Measurements from ENCODE around the gene C21orf58.
A peak's percentile ranks its signal among the peaks of the same experiment; 100 is the strongest.
"Not testable (repeated sequence)": the region's sequence is repeated elsewhere in the genome, so short reads cannot be mapped to it uniquely, and the experiment has no call there.

The C21orf58 gene
- total RNA-seq, result 2.7 to 13.8 (median 8.7) reads per million in 4 experiments

DNA sequence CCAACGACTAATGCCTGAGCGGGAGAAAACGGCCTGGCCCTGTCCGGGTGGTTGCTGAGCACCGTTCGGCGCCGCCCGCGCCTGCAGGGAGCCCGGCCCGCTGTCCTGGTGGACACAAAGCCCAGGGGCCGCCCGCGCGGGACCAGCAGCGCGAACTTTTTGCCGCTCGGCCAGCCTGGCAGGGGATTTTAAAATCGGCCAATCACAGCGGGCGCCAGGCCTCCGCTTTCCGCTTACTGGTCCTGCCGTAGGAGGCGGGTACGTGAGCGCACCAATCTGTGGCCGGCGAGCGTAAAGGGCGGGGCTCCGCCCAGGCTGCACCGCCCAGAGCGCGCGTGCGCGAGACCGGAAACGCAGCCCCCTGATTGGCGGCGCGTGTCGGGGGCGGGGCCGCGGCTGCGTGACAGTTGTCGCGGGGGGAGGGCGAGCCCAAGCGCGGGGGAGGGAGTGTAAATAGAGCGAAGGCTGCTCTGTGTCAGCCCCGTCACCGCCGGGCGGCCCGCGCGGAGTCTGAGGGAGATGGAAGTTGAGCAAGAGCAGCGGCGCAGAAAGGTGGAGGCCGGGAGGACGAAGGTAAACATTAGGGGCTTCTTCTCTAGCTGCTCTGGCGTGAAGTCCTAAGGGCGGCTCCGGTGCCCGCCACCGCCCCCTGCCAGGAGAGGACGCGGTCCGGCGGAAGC is at the start of gene C21orf58, which contains the start of gene PCNT:
C21orf58 (minus strand) TSS at position 161 of the 680 bp plus-strand sequence. CDS start 1,132 bp downstream, outside the sequence.
PCNT (plus strand) TSS at position 447 of the 680 bp plus-strand sequence; CDS start at position 520, 73 bp downstream.
- DNase-seq, result peak; percentile 96

DNA sequence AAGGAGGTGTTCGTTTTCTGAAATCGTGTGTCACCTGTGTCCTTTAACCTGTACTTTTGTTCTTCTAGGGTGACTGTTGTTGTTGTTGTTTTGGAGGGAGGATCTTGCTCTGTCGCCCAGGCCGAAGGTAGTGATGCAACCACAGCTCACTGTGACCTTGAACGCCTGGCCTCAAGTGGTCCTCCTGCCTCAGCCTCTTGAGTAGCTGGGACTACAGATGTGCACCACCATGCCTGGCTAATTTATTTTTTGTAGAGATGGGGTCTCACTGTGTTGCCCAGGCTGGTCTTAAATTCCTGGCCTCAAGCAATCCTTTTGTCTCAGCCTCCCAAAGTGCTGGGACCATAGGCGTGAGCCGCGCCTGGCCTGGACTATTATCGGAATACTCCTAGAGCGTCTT is 49.3 kb upstream of the C21orf58 start:
- not testable (repeated sequence) for DNase-seq

- no peak for DNase-seq
Measured at GRCh38 chr21:46372014-46372485, 48.4 kb upstream of the C21orf58 start.

DNA sequence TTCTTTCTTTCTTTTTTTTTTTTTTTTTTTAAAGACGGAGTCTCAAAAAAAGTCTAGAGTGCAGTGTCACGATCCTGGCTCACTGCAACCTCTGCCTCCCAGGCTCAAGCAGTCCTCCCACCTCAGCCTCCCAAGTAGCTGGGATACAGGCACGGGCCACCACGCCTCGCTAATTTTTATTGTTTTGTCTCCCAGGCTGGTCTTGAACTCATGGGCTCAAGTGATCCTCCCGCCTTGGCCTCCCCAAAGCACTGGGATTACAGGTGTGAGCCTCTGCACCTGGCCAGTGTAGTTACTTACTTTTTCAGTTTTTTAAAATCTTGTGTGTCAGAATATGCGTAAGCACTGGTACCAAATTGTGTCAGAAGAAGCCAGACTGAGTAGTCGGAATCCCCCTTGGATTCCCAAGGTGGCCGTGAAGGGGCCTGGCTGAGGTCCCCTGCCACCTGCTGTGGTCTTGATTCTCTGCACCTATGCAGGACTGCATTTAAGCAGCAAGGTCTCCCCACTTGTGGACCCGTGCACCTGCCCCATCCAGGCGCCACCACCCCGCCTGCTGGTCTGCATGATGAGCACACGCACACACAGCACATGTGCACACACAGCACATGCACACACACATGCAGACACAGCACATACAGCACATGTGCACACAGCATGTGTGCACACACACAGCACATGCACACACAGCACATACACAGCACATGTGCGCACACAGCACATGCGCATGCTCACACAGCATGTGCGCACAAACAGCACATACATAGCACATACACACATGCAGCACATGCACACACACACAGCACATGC is 47.7 kb upstream of the C21orf58 start:
- no peak for DNase-seq

DNA sequence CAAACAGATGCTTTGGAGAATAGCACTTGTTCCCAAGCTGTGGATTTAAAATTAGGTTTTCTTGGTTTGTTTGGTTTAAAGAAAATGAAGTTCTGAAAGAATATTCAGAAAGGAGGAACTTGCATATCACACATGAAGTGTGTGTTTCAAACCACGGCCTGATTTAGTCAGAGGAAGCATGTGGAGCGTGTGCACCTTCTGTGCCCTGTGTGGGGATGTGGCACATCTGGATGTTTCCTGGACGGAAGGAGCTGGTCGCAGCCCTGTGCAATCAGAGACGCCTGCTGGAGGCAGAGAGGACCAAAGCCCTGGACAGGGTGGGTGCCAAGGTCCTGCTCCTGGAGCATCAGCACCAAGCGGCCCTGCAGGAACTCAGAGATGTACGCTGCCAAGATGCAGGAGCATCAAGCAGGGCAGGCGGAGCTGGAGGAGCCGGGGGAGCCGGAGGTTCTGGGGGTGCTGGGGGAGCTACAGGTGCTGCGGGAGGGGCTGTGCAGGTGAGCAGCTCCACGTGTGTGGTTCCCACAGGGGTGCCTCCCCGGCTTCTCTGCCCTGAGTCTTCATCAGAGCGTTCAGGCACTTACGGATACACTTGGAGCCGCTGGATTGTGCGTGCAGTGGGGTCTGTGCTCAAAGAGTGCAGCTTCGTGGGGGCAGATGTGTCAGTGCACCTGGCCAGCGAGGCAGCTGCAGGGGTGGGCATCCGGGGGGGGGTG is 46.0 kb upstream of the C21orf58 start:
- no peak for DNase-seq

GRCh38 chr21:46368533-46369285 is 45.0 kb upstream of the C21orf58 start:
- no peak for DNase-seq

DNA sequence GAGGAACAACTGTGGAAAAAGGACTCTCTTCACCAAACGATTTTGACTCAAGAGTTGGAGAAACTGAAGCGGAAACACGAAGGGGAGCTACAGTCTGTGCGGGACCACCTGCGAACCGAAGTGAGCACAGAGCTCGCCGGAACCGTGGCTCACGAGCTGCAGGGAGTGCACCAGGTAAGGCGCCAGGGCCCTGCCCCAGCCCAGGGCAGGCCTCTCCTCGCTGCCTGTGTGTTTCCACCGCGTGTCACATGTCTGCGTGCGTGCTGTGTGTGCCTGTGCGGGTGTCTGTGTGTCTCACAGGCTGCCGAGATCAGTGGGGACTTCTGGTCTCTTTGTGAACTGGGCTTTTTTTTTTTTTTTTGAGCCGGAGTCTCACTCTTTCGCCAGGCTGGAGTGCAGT is 43.3 kb upstream of the C21orf58 start:
- DNase-seq, result no peak

DNA sequence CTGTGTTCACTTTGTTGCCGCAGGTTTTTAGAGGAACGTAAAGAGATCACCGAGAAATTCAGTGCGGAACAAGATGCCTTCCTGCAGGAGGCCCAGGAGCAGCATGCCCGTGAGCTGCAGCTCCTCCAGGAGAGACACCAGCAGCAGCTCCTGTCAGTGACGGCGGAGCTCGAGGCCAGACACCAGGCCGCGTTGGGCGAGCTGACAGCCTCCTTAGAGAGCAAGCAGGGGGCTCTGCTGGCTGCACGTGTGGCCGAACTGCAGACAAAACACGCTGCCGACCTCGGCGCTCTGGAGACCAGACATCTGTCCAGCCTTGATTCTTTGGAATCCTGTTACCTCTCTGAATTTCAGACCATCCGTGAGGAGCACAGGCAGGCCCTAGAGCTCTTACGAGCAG is 42.9 kb upstream of the C21orf58 start:
- no peak for DNase-seq

- no peak for DNase-seq
Measured at GRCh38 chr21:46366091-46366490, 42.4 kb upstream of the C21orf58 start.

DNA sequence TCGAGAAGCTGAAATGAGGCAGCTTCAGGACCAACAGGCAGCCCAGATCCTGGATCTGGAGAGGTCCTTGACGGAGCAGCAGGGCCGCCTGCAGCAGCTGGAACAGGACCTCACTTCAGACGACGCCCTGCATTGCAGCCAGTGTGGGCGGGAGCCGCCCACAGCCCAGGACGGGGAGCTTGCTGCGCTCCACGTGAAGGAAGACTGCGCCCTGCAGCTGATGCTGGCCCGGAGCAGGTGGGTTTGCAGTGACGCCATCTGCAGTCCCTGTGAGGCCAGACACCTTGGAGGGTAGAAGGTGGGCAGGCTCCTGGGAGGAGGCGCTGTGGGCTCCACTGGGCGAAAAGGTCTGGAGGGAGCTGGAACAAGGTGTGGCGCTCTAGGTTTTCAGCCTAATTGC is 40.0 kb upstream of the C21orf58 start:
- DNase-seq, result no peak

- no peak for DNase-seq
Measured at GRCh38 chr21:46362946-46363345, 39.3 kb upstream of the C21orf58 start.

DNA sequence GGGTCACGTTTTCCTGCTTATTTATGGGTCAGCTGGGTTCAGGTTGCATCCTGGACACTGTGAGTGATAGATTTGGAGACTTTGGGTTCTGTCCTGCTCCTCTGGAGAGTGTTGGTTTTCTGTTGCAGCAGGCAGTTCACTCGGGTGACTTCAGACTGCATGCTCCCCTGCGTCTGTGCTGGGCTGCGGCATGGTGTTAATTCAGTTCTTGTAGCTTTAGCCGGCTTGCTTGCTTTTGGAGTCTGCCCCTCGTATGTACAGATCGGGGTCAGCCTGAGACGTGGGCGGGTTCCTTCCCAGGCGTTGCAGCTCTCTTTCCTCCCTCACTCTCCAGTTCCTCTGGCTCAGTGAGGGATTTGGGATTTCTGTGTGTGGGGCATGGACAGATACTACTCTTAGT is 38.3 kb upstream of the C21orf58 start:
- no peak for DNase-seq

DNA sequence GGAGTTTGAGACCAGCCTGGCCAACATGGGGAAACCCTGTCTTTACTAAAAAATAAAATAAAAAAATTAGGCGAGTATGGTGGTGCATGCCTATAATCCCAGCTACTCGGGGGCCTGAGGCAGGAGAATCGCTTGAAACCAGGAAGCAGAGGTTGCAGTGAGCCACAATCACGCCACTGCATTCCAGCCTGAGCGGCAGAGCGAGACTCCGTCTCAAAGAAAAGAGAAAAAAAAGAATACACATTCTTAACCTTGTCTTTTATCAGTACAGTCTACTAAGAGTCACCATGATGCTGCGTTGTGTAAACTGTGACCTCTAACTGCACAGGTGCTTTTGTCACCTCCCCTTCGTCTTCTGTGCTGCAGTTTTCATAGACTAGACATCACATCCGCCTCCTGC is 37.5 kb upstream of the C21orf58 start:
- no peak for DNase-seq

DNA sequence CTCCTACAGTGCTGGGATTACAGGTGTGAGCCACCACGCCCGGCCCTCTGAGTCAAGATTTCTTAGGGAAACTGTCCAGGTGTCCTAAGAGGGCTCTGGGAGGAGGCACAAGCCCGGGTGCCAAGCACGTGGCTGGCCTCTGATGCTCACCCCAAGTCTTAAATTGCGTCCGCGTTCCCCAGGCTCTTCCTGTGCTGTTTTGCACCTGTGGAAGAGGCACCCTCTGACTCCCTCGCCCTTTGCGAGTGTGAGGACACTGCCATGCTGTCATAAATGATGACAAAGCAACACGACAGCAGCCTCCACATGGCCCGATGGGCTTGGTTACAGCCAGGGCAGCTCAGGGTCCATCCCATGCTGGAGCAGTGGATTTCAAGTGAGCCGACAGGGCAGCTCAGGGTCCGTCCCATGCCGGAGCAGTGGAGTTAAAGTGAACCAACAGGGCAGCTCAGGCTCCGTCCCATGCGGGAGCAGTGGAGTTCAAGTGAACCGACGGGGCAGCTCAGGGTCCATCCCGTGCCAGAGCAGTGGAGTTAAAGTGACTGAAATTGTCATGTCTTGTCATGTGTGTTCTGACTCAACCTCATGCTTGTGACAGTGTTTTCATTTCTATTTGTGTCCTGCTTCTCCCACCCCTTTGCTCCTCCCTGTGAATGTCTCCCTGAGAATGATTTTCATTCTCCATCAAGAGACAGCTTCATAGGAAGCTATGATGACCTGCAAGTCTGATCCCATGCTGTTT is 34.2 kb upstream of the C21orf58 start:
- DNase-seq, result no peak

GRCh38 chr21:46357335-46357604 is 33.6 kb upstream of the C21orf58 start:
- DNase-seq, result no peak

GRCh38 chr21:46356494-46357334 is 33.0 kb upstream of the C21orf58 start:
- no peak for DNase-seq

DNA sequence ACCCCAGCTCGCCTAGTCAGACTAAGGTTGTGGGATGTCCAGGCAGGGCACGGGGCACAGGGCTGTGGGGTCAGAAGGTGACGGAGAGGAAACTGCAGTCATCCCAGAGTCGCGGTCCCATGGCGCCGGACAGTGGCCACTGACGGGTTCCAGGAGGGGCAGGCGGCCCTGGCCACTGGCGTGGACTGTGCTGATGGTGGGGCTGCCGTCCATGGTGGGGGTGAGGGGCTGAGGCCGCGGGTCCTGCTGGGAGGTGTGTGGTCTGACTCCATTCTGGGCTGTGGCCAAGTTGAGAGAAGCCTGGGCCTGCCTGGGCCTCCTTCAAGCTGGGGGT is 32.3 kb upstream of the C21orf58 start:
- no peak for DNase-seq

DNA sequence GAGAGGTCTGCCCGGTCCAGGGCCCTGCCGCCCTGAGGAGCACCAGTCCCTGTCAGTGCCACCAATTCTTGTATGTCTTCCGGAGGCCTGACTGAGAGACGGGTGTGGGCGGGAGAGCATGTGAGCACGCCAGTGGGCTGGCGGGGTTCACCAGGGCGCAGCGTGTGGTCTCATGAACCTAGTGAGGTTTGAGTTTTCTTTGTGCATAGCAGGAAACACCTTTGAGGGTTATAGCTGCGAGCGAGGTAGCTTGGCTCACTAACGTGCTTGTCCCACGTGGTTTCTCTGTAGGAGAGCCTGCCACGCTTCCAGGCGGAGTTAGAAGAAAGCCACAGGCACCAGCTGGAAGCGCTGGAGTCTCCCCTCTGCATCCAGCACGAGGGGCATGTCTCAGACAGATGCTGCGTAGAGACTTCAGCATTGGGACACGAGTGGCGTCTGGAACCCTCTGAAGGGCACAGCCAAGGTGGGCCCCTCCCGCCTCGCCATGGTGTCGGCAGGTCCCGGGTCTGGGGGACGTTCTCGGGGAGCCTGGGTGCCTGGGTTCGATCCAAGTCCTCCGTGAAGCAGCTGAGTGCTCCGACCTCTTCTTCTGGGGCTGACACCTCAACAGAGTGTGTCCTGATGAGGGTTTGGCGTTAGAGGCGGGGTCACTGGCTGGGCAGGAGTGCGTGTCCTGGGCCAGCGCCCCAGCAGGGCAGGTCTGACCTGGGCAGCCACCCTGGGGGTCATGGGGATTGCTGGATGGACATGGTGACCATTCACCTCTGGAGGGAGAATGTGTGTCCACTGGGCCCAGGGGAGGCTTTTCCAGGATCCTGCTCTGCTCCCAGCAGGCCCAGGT is 31.7 kb upstream of the C21orf58 start:
- no peak for DNase-seq

DNA sequence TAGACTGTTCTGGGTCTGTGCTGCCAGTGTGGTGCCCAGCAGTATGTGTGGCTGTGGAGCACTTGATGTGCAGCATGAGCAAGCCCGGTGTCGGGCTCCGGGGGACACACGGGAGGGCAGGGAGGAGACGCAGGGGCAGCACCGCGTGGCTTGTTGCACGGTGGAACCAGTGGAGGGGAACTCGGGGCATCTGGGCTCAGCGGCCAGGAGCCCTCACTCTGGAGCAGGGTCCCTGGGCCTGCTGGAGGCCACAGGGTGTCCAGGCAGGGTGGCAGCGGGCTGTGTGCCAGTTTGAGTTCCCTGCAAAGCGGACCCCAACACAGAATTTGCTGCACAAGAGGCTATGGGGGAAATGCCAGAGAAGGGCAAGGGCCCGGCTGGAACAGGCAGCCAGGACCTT is 30.8 kb upstream of the C21orf58 start:
- no peak for DNase-seq

- no peak for DNase-seq
Measured at GRCh38 chr21:46354046-46354445, 30.4 kb upstream of the C21orf58 start.

All from effector CD8-positive, alpha-beta T cell (primary cell).